Stimulated activated CD8-positive, alpha-beta memory T cell treated with anti-CD3 and anti-CD28 coated beads, Interleukin-15, amount 100 ng/mL, for 24 hours (primary cell): Measurements from ENCODE around the gene BANP.
"Not testable (repeated sequence)": the region's sequence is repeated elsewhere in the genome, so short reads cannot be mapped to it uniquely, and the experiment has no call there.

Experiments
- DNase-seq: peaks from one replicate; pipeline ENCODE4 v3.0.0-alpha.2; 2020; ENCODE audit warnings: low read depth

The BANP gene, protein sequence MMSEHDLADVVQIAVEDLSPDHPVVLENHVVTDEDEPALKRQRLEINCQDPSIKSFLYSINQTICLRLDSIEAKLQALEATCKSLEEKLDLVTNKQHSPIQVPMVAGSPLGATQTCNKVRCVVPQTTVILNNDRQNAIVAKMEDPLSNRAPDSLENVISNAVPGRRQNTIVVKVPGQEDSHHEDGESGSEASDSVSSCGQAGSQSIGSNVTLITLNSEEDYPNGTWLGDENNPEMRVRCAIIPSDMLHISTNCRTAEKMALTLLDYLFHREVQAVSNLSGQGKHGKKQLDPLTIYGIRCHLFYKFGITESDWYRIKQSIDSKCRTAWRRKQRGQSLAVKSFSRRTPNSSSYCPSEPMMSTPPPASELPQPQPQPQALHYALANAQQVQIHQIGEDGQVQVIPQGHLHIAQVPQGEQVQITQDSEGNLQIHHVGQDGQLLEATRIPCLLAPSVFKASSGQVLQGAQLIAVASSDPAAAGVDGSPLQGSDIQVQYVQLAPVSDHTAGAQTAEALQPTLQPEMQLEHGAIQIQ

GRCh38 chr16:87950765-87951551 lies at the start of gene BANP:
Gene BANP (plus strand): TSS chr16:87951434. CDS start chr16:87975116, 23,682 bp downstream.
- DNase-seq, result peak; percentile 87

- not testable (repeated sequence) for DNase-seq
Observed at GRCh38 chr16:87904963-87905362, 46.3 kb upstream of the BANP start.

DNA sequence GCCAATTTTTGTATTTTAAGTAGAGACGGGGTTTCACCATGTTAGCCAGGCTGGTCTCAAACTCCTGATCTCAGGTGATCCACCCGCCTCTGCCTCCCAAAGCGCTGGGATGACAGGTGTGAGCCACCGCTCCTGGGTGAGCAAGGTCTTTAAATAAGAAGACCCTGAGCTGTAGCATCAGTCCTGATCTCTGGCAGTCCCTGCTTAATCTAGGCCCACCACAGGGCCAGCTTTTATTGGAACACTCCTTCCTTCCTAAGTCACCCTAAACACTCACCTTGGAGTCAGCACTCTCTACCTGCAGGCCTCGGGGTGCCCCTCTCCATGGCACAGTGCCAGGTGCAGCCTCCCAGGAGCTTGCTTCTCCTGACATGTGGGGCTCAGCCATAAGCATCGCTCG lies 45.7 kb upstream of the BANP start:
- DNase-seq, result not testable (repeated sequence)

DNA sequence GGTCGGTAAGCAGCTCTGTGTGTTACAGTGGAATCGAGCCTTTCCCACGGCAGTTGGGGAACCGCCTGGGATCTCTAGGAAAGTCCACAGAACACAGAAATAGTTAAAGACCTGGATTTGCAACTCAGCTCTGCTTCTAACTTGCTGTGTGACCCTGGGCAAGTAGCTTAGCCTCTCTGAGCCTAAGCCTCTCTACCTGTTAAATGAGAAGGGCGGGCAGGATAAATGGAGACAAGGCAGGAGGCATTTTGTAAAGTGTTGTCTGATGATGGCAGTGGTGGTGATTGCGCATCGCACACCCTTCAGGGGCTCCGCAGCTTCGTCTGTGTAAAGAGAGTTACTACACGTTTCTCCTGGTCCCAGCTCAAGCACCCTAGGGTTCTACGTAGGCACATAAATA lies 43.1 kb upstream of the BANP start:
- DNase-seq, result not testable (repeated sequence)

- peak; percentile 85 for DNase-seq
Observed at GRCh38 chr16:87909203-87909935, 41.9 kb upstream of the BANP start.

GRCh38 chr16:87911106-87911763 lies 40.0 kb upstream of the BANP start:
- not testable (repeated sequence) for DNase-seq

GRCh38 chr16:87912691-87913090 lies 38.5 kb upstream of the BANP start:
- not testable (repeated sequence) for DNase-seq

GRCh38 chr16:87914021-87914725 lies 37.1 kb upstream of the BANP start:
- not testable (repeated sequence) for DNase-seq

DNA sequence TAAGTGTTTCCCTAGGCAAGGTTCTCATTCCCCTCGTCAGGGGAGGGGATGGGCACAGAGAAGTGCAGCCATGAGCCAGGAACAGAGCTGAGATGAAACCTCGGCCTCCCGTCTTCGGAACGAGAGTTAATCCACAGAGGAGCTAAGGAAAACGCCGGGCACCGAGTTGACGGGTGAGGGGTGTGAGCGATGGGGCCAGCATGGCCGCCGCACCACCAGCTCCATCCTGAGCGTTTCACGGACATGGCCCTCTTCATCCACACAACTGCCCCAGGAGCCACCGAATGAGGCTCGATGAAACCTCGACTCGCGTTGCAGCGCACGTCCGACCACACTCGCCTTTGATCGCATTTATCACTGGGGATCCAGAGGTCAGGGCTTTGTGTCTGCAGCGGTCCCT lies 36.4 kb upstream of the BANP start:
- no peak for DNase-seq

GRCh38 chr16:87917503-87917902 lies 33.7 kb upstream of the BANP start:
- no peak for DNase-seq

DNA sequence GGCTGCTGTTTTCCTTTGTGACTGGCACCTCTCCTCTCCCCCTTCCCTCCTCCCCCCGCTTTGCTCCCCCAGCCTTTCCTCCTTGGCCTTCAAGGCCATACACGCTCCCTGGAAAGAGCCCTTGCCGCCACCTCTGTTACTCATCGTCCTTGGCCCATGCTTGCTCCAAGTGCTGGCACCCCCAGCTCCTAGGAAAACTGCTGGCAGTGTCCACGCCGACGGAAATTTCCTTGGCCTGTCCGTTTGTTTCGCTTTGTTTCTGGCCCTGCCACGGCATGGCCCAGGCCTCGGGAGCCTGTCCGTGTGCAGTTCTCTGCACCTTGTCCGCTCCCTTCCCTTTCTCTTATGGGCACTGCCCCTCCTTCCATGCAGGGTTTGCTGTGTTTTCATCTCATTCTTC lies 32.9 kb upstream of the BANP start:
- DNase-seq, result no peak

- DNase-seq, result no peak
Observed at GRCh38 chr16:87918866-87919680, 32.2 kb upstream of the BANP start.

DNA sequence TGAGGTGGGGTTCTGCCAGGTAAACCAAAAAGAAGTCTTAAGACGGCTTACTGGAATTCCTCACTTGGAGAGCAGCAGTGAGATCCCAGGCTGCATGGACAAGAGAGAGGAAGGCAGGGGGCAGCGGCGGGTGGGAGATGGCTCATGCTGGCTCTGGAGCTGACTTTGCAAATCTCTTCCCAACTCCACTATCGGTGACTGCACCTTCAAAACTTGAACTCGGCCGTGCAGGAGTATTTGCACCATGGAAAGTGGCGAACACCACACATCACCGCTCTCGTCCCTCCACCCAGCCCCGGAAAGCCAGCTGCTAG lies 31.6 kb upstream of the BANP start:
- DNase-seq, result no peak

GRCh38 chr16:87921236-87921773 lies 29.9 kb upstream of the BANP start:
- DNase-seq, result no peak

DNA sequence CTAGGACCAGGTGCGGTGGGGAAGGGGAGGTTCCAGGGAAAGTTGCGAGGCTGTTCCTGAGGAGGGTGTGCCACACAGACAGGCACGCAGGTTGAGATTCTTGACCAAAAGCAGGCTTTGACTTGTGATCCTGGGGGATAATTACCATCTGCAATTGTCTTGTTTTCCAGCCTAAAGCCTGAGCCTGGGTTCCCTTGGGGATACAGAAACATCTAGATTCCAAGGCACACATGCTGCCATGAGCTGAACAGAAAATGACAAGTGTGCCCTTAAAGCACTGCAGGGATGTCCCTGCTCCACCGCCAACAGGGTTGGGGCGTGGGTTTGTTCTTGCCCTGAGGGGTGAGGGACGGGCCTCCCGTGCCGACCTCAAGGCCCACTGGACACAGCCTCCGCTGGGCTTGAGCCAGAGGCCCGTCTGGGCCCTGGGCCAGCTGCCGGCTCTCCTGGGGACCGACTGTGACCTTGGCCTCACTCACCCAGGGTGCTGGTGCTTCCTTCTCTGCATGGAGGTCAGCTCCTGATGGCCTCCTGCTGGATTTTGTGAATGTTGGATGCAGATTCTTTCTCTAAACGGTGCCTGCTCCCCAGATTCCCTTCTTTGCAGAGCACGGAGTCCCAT lies 28.9 kb upstream of the BANP start:
- DNase-seq, result no peak

- no peak for DNase-seq
Observed at GRCh38 chr16:87924041-87924810, 27.0 kb upstream of the BANP start.

DNA sequence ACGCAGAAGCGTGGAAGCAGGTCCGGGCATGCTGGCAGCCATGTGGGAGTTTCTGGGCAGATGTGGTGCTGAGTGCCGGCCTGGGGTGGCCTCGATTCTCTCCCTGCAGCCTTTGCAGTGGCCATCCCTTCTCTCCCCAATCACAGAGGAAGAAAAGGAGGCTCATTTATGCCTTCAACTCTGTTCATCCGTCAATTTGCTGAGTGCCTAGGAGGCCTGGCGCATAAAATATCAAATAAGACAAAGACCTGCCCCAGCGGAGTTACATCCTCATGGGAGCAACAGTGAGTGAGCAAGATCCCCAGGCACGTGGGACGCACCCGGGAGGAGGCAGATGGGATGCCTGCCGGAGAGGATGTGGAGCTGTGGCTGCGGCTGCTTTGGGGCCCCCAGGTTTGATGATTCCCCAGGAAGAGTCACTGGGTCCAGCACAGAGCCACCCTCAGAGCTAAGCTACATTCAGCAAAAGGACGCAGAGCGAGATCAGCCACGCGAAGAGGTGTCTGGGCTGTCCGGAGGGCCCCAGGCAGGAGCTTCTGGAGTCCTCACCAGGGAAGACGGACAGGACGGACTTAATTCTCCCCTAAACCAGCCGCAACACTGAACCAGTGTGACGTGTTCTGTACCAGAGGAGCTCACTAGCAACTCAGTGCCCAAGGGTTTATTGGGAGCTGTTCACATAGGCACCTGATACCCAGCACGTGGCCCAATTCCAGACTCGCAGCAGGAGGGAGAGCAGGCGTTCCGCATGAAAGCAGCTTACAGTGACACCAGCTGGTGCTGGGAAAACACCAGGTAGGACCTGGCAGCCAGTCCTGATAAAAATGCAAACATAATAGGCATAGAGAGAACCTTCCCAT lies 26.2 kb upstream of the BANP start:
- no peak for DNase-seq
